Small intestine (tissue), 7 donors: ENCODE results near the gene ZSCAN12. TPM values are rescaled to one million over a fixed set of nuclear protein-coding genes. Genes with fewer than 3 reads are reported as not detected.

ENCODE experiments used
- DNase-seq, 2 donors: peaks; one replicate each; pipeline versions ENCODE4 v3.0.0 to v3.0.0-alpha.2; 2013
- FAIRE-seq: peaks from 2 replicates; lab custom pipeline; 2012; peaks lifted over from hg19 to GRCh38; lab: Jason Lieb, UNC
- H3K27ac ChIP-seq, 3 donors: one replicate each; pipeline ENCODE4 v1.5.1; 2013; ENCODE audit warnings: low read length in 2 of 3, mild to moderate bottlenecking in 2 of 3, control low read depth in 1 of 3, inconsistent platforms in 1 of 3, low read depth in 1 of 3, moderate library complexity in 1 of 3
- H3K27me3 ChIP-seq, 3 donors: one replicate each; pipeline ENCODE4 v1.6.1; 2013; ENCODE audit warnings: low read length in 3 of 3, inconsistent platforms in 1 of 3; ENCODE audit not compliant: control insufficient read depth in 3 of 3, insufficient read depth in 3 of 3
- H3K36me3 ChIP-seq, 3 donors: one replicate each; pipeline ENCODE4 v1.6.1; 2013; ENCODE audit warnings: low read length in 3 of 3, inconsistent platforms in 1 of 3, low read depth in 1 of 3, mild to moderate bottlenecking in 1 of 3, moderate library complexity in 1 of 3; ENCODE audit not compliant: control insufficient read depth in 3 of 3, insufficient read depth in 2 of 3
- H3K4me1 ChIP-seq, 3 donors: one replicate each; pipeline ENCODE4 v1.6.1; 2013; ENCODE audit warnings: low read length in 2 of 3, inconsistent platforms in 1 of 3, low read depth in 1 of 3, mild to moderate bottlenecking in 1 of 3, moderate library complexity in 1 of 3; ENCODE audit not compliant: control insufficient read depth in 3 of 3, insufficient read depth in 2 of 3
- H3K4me3 ChIP-seq, 3 donors: one replicate each; pipeline ENCODE4 v1.5.1; 2013; ENCODE audit warnings: low read length in 3 of 3, control low read depth in 1 of 3, inconsistent platforms in 1 of 3, low read depth in 1 of 3, mild to moderate bottlenecking in 1 of 3, moderate library complexity in 1 of 3
- H3K9me3 ChIP-seq, 2 donors: one replicate each; pipeline ENCODE4 v1.6.1; 2013; ENCODE audit warnings: low read depth in 1 of 2, low read length in 1 of 2; ENCODE audit not compliant: control insufficient read depth in 2 of 2, insufficient read depth in 1 of 2
- WGBS, 3 donors: extraction: QIAGEN DNeasy Blood & Tissue Kit; methylation state at CpG; one replicate each; pipeline ENCODE4 v1.1.7; 2013; 5-methylcytosine and 5-hydroxymethylcytosine counted together
- polyA plus RNA-seq, 4 donors: library from polyadenylated mRNA; stranded (reverse) in 3 of 4; unstranded in 1 of 4; fragments of 200-250 nt in 3 of 4; fragments of 120-200 nt in 1 of 4; gene quantifications; one replicate each; pipeline versions ENCODE4 v1.2.1 to v1.2.3, GENCODE V29; 2013
- donor health status: healthy with polysubstance abuse.
- donor health status: control.
- donor health status: control.
- donor health status: Bipolar disorder and iron deficiency.
- donor health status: healthy.

Gene ZSCAN12
- polyA plus RNA-seq, 4 donors = 1.6 to 8.4 (median 2.0) TPM

- WGBS, 3 donors = 0 to 3% (median 2%) methylated on average over 9 of the region's 9 CpGs
- Histone ChIP-seq H3K4me3 (peak overlapping the region; percentile 69 to 91 (median 74)), H3K4me1 (peaks cover 0 to 7% (median 6%) of the 10 kb centered on the region in 3 donors), H3K27me3 (peaks cover 0 to 15% (median 0%) of the 10 kb centered on the region in 3 donors), H3K36me3 (peaks cover 0 to 4% (median 0%) of the 10 kb centered on the region in 3 donors), H3K27ac (peak overlapping the region in 2 of 3 donors; percentile 71 to 91), H3K9me3 (no peaks in the 10 kb centered on the region)
- FAIRE-seq (no peak), DNase-seq (no peak)
These were observed 50.1 kb downstream of the ZSCAN12 start for GRCh38 chr6:28349344-28349891.

DNA sequence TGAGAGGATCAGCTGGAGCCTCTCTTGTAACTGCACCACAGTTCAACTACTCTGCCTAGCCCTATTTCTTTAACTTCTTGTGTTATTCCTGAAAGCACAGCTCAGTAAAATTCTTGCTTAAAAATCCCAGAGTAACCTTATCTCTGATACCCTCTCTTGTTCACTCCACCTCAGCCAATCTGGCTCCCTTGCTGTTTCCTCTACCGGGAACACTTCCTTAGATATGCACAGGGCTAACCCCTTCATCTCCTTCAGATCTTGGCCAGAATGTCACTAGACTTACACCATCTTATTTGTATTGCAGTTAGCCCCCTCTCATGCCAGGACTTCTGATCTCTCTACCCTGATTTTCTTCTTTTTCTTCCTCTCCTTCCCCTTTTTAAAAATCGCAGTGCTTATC, 52.4 kb downstream of the ZSCAN12 start:
- peaks cover 0 to 15% (median 0%) of the 10 kb centered on the region in 3 donors for H3K27me3 ChIP-seq
- H3K9me3 ChIP-seq = no peaks in the 10 kb centered on the region
- no peaks in the 10 kb centered on the region for H3K36me3 ChIP-seq
- H3K27ac ChIP-seq = no peak overlapping the region
- H3K4me3 ChIP-seq = no peak overlapping the region
- FAIRE-seq (no peak), DNase-seq (no peak)
- peaks cover 0 to 7% (median 6%) of the 10 kb centered on the region in 3 donors for H3K4me1 ChIP-seq
- WGBS, 3 donors = 20 to 28% (median 23%) methylated on average over 2 of the region's 2 CpGs

DNA sequence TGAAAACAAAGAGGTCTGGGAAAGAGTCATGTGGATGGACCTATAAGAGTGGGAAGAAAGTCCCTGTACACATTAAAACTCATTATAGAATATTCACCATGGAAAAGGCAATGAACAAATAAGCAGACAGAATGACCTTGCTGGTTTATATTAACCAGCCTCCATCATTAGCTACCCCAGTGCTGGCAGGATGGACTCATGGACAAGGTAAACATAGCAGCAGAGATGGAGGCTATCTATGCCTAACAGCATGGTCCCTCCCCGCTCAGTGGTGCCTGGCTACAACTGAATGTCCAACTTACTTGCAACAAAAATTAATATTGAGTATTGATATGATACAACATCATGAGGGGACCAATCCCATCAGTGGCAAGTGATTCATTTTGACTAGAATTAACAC, 54.3 kb downstream of the ZSCAN12 start:
- Histone ChIP-seq H3K36me3 (no peaks in the 10 kb centered on the region), H3K27me3 (peaks cover 0 to 15% (median 0%) of the 10 kb centered on the region in 3 donors), H3K4me3 (no peak overlapping the region), H3K4me1 (no peaks in the 10 kb centered on the region), H3K9me3 (no peaks in the 10 kb centered on the region), H3K27ac (no peak overlapping the region)
- DNase-seq = no peak
- no peak for FAIRE-seq
- WGBS, 3 donors = 79 to 86% (median 83%) methylated on average over 1 of the region's 1 CpG

DNA sequence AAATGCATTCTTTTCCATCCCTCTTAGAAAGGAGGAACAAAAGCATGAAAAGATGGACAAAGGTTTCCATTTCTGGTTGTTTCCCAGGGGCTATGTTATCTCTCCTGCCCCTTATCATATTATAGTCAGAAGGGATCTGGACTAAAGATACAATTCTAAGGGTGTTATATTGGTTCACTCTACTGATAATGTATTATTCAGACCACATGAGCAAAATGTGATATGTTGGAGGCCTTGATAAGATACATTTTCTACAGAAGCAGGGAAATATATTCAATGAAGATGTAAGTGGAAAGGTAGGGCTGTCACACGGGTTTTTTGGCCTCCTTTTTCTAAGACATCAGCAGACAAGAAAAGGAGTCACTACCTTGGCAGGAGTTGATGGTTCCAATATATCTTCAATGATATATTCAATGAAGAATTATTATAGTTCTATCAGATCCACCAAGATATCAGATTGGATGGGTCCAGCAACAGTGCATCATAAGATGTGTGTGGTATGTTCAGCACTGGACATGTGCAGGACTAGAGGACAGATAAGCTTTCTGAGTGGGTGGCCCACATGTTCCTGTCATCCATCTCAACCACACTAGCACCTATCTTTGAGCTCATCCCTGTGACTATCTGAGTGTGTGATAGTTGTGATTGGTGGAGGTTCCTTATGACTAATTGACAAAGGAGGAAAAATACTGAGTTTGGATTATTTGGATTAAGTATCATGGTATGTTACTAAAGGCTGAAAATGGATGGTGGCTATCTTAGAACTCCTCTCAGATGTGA, 55.5 kb downstream of the ZSCAN12 start:
- Histone ChIP-seq H3K36me3 (no peaks in the 10 kb centered on the region), H3K4me1 (no peaks in the 10 kb centered on the region), H3K27me3 (peaks cover 0 to 15% (median 0%) of the 10 kb centered on the region in 3 donors), H3K9me3 (no peaks in the 10 kb centered on the region), H3K4me3 (no peak overlapping the region), H3K27ac (no peak overlapping the region)
- WGBS, 3 donors = 47 to 57% (median 53%) methylated on average over 1 of the region's 1 CpG
- FAIRE-seq = no peak
- no peak for DNase-seq

GRCh38 chr6:28340310-28341095, 59.0 kb downstream of the ZSCAN12 start:
- Histone ChIP-seq H3K4me3 (no peak overlapping the region), H3K9me3 (no peaks in the 10 kb centered on the region), H3K4me1 (peaks cover 0 to 10% (median 5%) of the 10 kb centered on the region in 3 donors), H3K36me3 (no peaks in the 10 kb centered on the region), H3K27ac (no peak overlapping the region), H3K27me3 (peaks cover 0 to 3% (median 0%) of the 10 kb centered on the region in 3 donors)
- DNase-seq (no peak), FAIRE-seq (no peak)
- WGBS, 3 donors = 72 to 84% (median 77%) methylated on average over 1 of the region's 1 CpG

DNA sequence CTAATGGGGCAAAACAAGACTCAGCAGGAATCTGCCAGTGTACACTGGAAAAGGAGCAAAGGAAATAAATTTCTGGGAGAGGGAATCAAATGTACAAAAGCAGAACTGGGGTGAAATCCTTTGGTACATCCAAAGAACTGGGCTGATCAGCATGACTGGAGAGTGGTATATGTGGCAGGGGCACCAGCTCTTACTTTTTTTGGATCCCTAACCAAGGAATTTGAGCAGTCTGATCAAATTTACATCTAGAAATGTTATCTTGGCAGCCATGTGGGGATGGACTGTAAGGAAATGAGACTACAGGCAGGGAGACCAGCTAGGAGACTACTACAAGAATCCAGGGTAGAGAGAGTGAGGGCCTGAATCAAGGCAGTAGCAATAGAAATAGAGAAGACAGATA, 62.4 kb downstream of the ZSCAN12 start:
- H3K36me3 ChIP-seq = no peaks in the 10 kb centered on the region

GRCh38 chr6:28336284-28337120, 63.0 kb downstream of the ZSCAN12 start:
- FAIRE-seq = no peak
- peak; percentile 42 to 79 for DNase-seq
- peak overlapping the region; percentile 54 to 90 (median 59) for H3K4me3 ChIP-seq
- peaks cover 0 to 16% (median 5%) of the 10 kb centered on the region in 3 donors for H3K4me1 ChIP-seq
- H3K27ac ChIP-seq = peak overlapping the region; percentile 86 to 99 (median 99)
- H3K9me3 ChIP-seq = no peaks in the 10 kb centered on the region
- H3K27me3 ChIP-seq = no peaks in the 10 kb centered on the region
- WGBS, 3 donors = 9 to 15% (median 13%) methylated on average over 24 of the region's 24 CpGs
- H3K36me3 ChIP-seq = no peaks in the 10 kb centered on the region

More for the DNA sequence above, 62.4 kb downstream of the ZSCAN12 start:
- FAIRE-seq = no peak
- H3K4me1 ChIP-seq = peaks cover 0 to 16% (median 5%) of the 10 kb centered on the region in 3 donors
- H3K4me3 ChIP-seq = peak overlapping the region in 1 of 3 donors; percentile 90
- H3K27me3 ChIP-seq = no peaks in the 10 kb centered on the region
- DNase-seq = no peak
- H3K9me3 ChIP-seq = no peaks in the 10 kb centered on the region
- H3K27ac ChIP-seq = peak overlapping the region in 2 of 3 donors; percentile 99
